Non-pigmented ciliary epithelial cell (primary cell): Measurements from ENCODE around the gene EXOC4.
A peak's percentile ranks its signal among the peaks of the same experiment; 100 is the strongest.

Source experiments
- DNase-seq: peaks from one replicate; pipeline ENCODE4 v3.0.0-alpha.2; 2010; ENCODE audit warnings: low read depth

EXOC4 gene

GRCh38 chr7:133829336-133829897, 576.5 kb downstream of the EXOC4 start:
- no peak for DNase-seq

DNA sequence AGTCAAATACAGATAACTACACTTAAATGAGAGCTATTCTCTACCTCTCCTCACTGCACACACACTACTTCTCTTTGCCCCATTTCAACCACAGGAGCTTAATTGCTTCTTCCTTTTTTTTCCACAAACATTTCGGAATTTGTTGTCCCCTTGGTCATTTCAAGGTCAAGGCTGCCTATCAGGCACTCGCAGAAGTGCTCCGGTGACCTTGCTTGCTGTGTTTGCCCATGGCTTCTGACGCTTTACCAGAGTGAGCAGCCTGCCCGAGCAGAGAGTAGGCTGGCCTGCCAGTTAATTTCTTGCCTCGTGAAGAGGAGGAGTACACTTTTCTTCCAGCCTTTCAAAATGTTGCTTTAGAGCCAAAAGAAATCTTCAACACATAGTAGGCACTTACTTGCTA, 577.2 kb downstream of the EXOC4 start:
- no peak for DNase-seq

- no peak for DNase-seq
These were observed 583.8 kb downstream of the EXOC4 start for GRCh38 chr7:133836666-133837065.

DNA sequence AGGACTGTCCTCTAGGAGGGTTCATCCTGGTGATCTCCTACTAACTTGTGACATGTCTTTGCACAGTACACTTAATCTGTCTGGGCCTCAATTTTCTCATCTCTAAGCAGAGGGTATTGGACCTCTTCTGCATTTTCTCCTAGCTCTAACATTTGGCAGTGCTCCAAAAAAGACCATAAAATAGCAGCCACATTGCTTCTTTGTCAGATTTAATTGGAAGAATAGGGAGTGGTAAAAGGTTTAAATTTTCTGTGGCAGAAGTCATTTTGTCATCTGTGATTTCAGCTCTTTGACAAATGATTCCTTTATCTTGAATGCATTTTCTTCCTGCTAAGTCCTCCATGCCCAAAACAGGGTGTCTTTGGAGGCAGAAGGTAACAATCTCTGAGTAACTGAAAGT, 584.3 kb downstream of the EXOC4 start:
- DNase-seq, result no peak

DNA sequence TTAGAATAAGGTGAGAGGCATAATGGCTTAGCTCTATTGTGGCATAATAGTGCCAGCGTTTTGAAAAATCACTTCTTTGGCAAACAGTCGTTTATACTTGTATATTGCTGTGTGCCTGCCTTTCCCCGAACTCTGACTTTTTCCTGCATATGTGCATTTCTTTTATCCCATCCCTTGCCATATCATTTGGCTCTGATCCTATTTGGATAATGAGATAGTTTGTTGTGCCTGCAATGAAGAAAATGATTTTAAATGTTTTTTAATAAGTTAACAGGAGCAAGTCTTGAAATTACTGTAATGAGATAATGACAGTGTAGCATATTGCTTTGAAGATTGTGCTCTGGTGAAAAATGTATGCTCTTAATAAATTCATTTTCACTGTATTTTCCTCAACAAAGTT, 586.2 kb downstream of the EXOC4 start:
- no peak for DNase-seq

- DNase-seq, result no peak
These were observed 590.5 kb downstream of the EXOC4 start for GRCh38 chr7:133843341-133843740.

GRCh38 chr7:133845005-133845404, 592.1 kb downstream of the EXOC4 start:
- no peak for DNase-seq

DNA sequence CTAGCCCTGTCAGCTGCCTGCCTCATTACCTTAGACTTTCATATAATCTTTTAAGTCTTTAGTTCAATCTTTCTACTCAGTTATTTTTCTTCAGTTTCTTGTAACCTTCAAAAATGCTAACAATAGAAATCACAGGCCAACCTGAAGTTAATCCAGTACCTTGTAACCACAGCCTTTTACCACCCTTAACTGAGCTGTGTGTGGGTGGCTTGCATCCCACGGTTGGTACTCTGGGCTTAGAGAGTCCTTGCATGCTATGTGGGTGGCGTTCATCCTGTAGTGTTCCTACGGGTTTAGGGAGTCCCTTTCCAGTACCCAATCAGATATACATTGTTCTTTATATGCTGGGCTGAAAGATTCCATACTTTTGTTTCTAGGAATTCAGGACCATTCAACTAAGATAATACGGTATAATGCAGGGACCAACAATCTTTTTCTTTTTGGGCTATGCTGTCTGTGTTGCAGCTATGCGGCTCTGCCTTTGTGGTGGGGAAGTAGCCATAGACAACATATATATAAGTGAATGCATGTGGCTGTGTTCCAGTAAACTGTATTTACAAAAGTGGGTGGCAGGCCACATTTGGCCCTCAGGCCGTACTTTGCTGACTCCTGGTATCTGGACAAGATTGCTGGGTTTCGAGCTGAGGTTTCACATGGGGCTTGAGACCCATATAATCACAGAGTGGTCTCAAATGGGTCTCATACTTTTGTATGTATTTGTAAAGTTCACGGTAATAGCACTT, 593.5 kb downstream of the EXOC4 start:
- no peak for DNase-seq

- no peak for DNase-seq
These were observed 597.8 kb downstream of the EXOC4 start for GRCh38 chr7:133850497-133851280.

GRCh38 chr7:133851411-133851810, 598.5 kb downstream of the EXOC4 start:
- no peak for DNase-seq

DNA sequence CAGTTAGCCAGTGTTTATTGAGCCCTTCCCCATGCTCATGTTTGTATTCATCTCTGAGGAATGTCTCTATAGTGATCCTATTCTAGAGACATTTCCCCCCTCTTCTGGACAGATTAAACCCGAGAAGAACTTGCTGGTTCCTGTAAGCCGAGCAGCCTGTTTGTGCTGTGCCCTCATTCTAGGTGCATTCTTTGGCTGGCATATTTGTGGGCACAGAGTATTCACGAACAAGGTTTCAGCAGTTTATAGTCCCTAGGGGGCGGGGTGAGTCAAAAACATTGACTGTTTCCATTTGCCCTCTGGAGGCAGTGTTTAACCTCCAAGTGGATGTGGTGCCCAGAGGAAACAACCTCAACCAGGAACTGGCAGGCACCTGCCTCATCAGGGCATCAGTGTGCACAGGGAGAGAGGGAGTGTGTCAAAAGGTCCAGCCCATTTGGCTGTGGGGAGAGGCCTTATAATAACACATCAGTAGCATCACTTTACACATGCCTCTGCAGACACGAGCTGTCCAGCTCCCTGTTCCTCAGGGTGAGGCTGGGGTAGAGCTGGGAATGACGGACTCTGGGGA, 600.9 kb downstream of the EXOC4 start:
- DNase-seq, result peak; percentile 72

GRCh38 chr7:133854739-133855138, 601.9 kb downstream of the EXOC4 start:
- no peak for DNase-seq

- DNase-seq, result no peak
These were observed 604.7 kb downstream of the EXOC4 start for GRCh38 chr7:133857376-133858119.

GRCh38 chr7:133858311-133858710, 605.4 kb downstream of the EXOC4 start:
- DNase-seq, result no peak

GRCh38 chr7:133859231-133859630, 606.4 kb downstream of the EXOC4 start:
- DNase-seq, result no peak

GRCh38 chr7:133859871-133860450, 607.1 kb downstream of the EXOC4 start:
- no peak for DNase-seq

DNA sequence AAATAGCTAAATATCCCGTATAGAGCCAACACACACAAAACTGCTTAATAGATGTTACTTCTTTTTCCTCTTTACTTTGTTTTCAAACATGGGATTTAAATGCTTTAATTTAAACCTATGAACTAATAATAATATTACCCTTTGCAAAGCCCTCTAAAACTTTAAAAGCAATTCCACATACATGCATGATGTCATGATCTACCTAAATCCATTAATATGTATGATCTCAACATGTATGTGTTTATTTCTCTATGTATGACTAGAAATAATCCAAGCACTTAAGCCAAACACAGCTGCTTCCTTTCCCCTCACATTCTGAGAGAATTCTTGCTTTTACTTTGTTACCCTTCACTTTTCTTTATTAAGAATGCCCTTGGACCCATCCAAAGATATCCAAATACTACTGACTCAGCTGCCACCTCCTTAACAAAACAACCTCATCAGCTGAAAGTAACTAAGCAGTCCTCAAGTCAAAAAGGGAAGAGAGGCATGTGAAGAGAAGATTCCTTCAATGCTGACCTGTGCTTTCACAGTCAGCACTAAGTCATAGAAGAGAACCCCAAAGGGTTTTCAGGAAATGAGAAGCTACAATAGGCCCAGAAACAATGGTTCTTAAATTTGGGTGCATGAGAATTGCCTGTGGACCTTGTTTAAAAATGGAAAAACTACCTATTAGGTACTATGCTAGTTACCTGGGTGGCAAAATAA, 607.9 kb downstream of the EXOC4 start:
- no peak for DNase-seq

DNA sequence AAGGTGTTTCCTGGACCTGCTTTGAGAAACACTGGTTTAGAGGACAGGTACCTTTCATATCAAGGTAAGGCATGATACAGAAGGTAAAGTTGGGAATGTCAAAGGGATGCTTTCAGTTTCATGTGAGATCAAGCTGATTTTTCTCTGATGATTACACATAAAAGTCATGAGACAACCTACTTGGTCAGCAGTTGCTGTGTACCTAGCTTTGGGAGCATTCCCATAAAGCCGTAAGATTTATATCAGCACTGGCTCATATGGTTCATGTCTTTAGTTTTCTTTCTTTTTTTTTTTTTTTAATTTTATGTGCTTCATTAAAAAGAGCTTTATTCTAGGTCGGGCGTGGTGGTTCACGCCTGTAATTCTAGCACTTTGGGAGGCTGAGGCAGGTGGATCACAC, 609.0 kb downstream of the EXOC4 start:
- DNase-seq, result no peak

DNA sequence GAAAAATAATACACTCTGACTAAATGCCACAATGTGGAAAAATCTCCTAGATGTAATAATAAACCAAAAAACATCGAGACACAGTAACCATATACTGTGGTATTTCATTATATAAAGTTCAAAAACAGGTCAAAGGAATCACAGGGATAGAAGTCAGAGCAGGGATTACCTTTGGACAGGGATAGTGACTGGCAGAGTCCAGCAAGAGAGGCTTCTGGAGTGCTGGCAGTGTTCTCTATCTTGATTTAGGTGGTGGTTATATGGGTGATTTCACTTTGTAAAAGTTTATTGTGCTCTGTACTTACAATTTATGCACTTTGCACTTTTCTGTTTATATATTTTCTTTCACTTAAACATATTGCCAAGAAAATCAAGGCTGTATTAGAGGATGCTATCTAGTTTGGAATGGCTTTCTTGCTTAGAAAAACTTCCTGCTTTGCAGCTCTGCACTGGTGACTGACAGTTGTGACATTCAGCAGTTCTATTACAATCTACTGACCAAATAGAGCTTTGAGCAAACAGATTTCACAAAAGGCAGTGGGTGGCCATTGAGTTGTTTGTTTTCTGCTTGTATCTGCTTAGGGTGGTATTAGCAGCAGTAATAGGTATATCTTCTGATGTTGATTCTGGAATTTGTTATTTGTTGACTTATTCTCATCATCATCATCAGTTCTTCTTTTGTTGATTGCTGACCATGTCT, 610.6 kb downstream of the EXOC4 start:
- no peak for DNase-seq

- DNase-seq, result no peak
These were observed 616.7 kb downstream of the EXOC4 start for GRCh38 chr7:133869556-133869955.

- no peak for DNase-seq
These were observed 618.9 kb downstream of the EXOC4 start for GRCh38 chr7:133871757-133872156.
